Endodermal cell (in vitro differentiated cells): ENCODE data around the gene ACAD9. TPM values are rescaled to one million over a fixed set of nuclear protein-coding genes. Genes with fewer than 3 reads are reported as not detected.

ENCODE experiments used
- DNase-seq: peaks from one replicate; pipeline ENCODE4 v3.0.0-alpha.2; 2017
- H3K27ac ChIP-seq: 2 replicates; pipeline ENCODE4 v1.5.1; 2013; ENCODE audit warnings: mild to moderate bottlenecking, low read depth, low read length, moderate library complexity
- H3K27me3 ChIP-seq: 2 replicates; pipeline ENCODE4 v1.6.1; 2013; ENCODE audit warnings: mild to moderate bottlenecking, low read length, moderate library complexity; ENCODE audit not compliant: insufficient read depth, control insufficient read depth, poor library complexity, severe bottlenecking
- H3K36me3 ChIP-seq: 2 replicates; pipeline ENCODE4 v1.7.0; 2013; ENCODE audit warnings: mild to moderate bottlenecking, low read length, moderate library complexity; ENCODE audit not compliant: control insufficient read depth, insufficient read depth
- H3K4me1 ChIP-seq: one replicate; pipeline ENCODE4 v1.7.0; 2013; ENCODE audit warnings: low read length; ENCODE audit not compliant: control insufficient read depth, insufficient read depth
- H3K4me3 ChIP-seq: 2 replicates; pipeline ENCODE4 v1.5.1; 2013; ENCODE audit warnings: mild to moderate bottlenecking, low read length, moderate library complexity
- H3K9ac ChIP-seq: 2 replicates; pipeline ENCODE4 v1.6.1; 2013; ENCODE audit warnings: mild to moderate bottlenecking, low read length, moderate library complexity; ENCODE audit not compliant: poor library complexity, severe bottlenecking; ENCODE audit errors: extremely low read depth
- H3K9me3 ChIP-seq: 2 replicates; pipeline ENCODE4 v1.6.1; 2013; ENCODE audit warnings: mild to moderate bottlenecking, low read length, moderate library complexity; ENCODE audit not compliant: control insufficient read depth
- H3K27ac Mint-ChIP-seq: 2 replicates; pipeline ENCODE4 v1.8.0; 2020; ENCODE audit warnings: mixed read lengths
- H3K27me3 Mint-ChIP-seq: 2 replicates; pipeline ENCODE4 v1.8.0; 2021; ENCODE audit warnings: mild to moderate bottlenecking, mixed read lengths; ENCODE audit not compliant: insufficient read depth
- H3K36me3 Mint-ChIP-seq: 2 replicates; pipeline ENCODE4 v1.8.0; 2020; ENCODE audit warnings: low read depth, mixed read lengths
- H3K4me1 Mint-ChIP-seq: 2 replicates; pipeline ENCODE4 v1.8.0; 2020; ENCODE audit warnings: mixed read lengths
- H3K4me3 Mint-ChIP-seq: 2 replicates; pipeline ENCODE4 v1.8.0; 2020; ENCODE audit warnings: mild to moderate bottlenecking, moderate library complexity, mixed read lengths
- H3K9me3 Mint-ChIP-seq: 2 replicates; pipeline ENCODE4 v1.8.0; 2020; ENCODE audit warnings: mild to moderate bottlenecking, mixed read lengths
- WGBS, 2 experiments: methylation state at CpG; one replicate each; pipeline versions ENCODE4 v1.1.5 to v1.1.7; 2013; ENCODE audit warnings: missing lambda C conversion rate in 2 of 2, mixed read lengths in 1 of 2; ENCODE audit not compliant: insufficient coverage in 1 of 2, insufficient read length in 1 of 2; 5-methylcytosine and 5-hydroxymethylcytosine counted together
- total RNA-seq, 2 donors: library from RNA; stranded (reverse); fragmentation: NEBNext Ultra II Directional in 1 of 2; extraction: Animal tissue kit (Norgen Biotek cat#: 25700) in 1 of 2; gene quantifications; 2 replicates in 1 of 2; 3 replicates in 1 of 2; pipeline ENCODE4 v1.2.1, GENCODE V29; 2021
- TF ChIP-seq, protein P1 (sequence below): fragments of 200-600 bp; sonication (generic); conservative IDR thresholded peaks from 2 replicates; pipeline ENCODE4 v1.5.0; 2021; ENCODE audit warnings: antibody characterized with exemption, mild to moderate bottlenecking

Gene ACAD9
- total RNA-seq, 2 donors from 2014 or later: 48.0 to 52.1 TPM

DNA sequence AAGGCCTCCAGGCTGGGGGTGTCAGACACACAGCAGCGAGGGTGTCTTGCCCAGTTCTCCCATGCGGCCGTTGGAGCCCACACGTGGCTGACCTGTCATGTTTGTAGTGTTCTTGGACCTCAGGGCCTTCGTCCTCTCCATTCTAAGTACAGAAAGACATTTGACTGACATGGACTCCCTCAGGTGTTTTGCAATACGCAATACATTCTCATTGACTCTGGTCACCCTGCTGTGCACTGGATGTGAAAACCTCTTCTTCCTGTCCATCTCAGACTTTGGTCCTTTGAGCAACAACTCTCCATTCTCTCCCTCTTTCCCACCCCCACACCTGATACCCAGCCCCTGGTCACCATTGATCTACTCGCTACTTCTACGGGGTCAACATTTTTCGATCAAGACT is 28.9 kb upstream of the ACAD9 start:
- peaks cover 23% of the 10 kb centered on the region for H3K9me3 ChIP-seq
- H3K36me3 ChIP-seq: peaks cover 19% of the 10 kb centered on the region
- Mint-ChIP-seq H3K4me1 (peaks cover 15% of the 10 kb centered on the region), H3K36me3 (peaks cover 16% of the 10 kb centered on the region), H3K27me3 (no peaks in the 10 kb centered on the region), H3K9me3 (peaks cover 27% of the 10 kb centered on the region), H3K4me3 (no peak overlapping the region), H3K27ac (no peak overlapping the region)
- peaks cover 2% of the 10 kb centered on the region for H3K4me1 ChIP-seq
- H3K9ac ChIP-seq: no peak overlapping the region
- 95 to 100% methylated on average over 7 to 9 of the region's 9 CpGs for WGBS, 2 experiments
- no peak for DNase-seq
- TF ChIP-seq, protein P1, sequence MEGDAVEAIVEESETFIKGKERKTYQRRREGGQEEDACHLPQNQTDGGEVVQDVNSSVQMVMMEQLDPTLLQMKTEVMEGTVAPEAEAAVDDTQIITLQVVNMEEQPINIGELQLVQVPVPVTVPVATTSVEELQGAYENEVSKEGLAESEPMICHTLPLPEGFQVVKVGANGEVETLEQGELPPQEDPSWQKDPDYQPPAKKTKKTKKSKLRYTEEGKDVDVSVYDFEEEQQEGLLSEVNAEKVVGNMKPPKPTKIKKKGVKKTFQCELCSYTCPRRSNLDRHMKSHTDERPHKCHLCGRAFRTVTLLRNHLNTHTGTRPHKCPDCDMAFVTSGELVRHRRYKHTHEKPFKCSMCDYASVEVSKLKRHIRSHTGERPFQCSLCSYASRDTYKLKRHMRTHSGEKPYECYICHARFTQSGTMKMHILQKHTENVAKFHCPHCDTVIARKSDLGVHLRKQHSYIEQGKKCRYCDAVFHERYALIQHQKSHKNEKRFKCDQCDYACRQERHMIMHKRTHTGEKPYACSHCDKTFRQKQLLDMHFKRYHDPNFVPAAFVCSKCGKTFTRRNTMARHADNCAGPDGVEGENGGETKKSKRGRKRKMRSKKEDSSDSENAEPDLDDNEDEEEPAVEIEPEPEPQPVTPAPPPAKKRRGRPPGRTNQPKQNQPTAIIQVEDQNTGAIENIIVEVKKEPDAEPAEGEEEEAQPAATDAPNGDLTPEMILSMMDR: no peak
- H3K4me3 ChIP-seq: no peak overlapping the region
- H3K27ac ChIP-seq: no peak overlapping the region
- H3K27me3 ChIP-seq: no peaks in the 10 kb centered on the region

- Mint-ChIP-seq H3K27ac (no peak overlapping the region), H3K27me3 (no peaks in the 10 kb centered on the region), H3K9me3 (peaks cover 36% of the 10 kb centered on the region), H3K36me3 (peaks cover 19% of the 10 kb centered on the region), H3K4me1 (peaks cover 11% of the 10 kb centered on the region), H3K4me3 (no peak overlapping the region)
- no peak overlapping the region for H3K9ac ChIP-seq
- H3K36me3 ChIP-seq: peaks cover 29% of the 10 kb centered on the region
- no peak overlapping the region for H3K27ac ChIP-seq
- no peaks in the 10 kb centered on the region for H3K4me1 ChIP-seq
- peaks cover 34% of the 10 kb centered on the region for H3K9me3 ChIP-seq
- 64 to 70% methylated on average over 3 to 4 of the region's 4 CpGs for WGBS, 2 experiments
- DNase-seq: no peak
- H3K4me3 ChIP-seq: no peak overlapping the region
- TF ChIP-seq, protein P1: no peak
- no peaks in the 10 kb centered on the region for H3K27me3 ChIP-seq
Observed at GRCh38 chr3:128851601-128852000, 27.8 kb upstream of the ACAD9 start.

DNA sequence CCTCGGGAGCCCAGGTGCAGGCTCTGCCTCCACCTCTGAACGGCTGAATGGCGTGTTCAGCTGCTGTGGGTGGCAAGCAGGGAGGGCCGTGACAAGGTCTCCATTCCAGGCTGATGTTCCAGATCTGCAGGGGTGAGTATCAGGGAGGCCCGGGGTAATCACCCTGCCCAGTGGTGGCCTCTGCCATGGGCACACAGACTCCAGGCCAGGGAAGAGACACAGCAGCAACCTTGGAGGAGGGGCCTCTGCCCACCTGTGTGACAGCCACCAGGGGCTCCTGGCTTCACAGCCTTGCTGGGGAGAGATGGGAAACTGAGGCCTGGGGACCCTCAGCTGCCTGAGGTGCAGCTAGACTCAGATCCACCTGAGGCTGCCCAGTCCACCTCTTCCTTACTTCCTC is 25.6 kb upstream of the ACAD9 start:
- DNase-seq: no peak
- WGBS, 2 experiments: 92 to 96% methylated on average over 5 of the region's 5 CpGs
- peaks cover 52% of the 10 kb centered on the region for H3K9me3 ChIP-seq
- no peak overlapping the region for H3K4me3 Mint-ChIP-seq
- no peaks in the 10 kb centered on the region for H3K27me3 ChIP-seq
- H3K27ac ChIP-seq: no peak overlapping the region
- no peaks in the 10 kb centered on the region for H3K4me1 ChIP-seq
- TF ChIP-seq, protein P1: no peak
- no peak overlapping the region for H3K9ac ChIP-seq
- H3K36me3 Mint-ChIP-seq: peaks cover 35% of the 10 kb centered on the region
- H3K27ac Mint-ChIP-seq: no peak overlapping the region
- H3K9me3 Mint-ChIP-seq: peaks cover 57% of the 10 kb centered on the region
- H3K36me3 ChIP-seq: peaks cover 43% of the 10 kb centered on the region
- H3K4me3 ChIP-seq: no peak overlapping the region
- no peaks in the 10 kb centered on the region for H3K27me3 Mint-ChIP-seq
- peaks cover 4% of the 10 kb centered on the region for H3K4me1 Mint-ChIP-seq
